ENCODE measurements around the gene PLIN1. TPM values are rescaled to one million over a fixed set of nuclear protein-coding genes. Genes with fewer than 3 reads are reported as not detected.

The PLIN1 gene
- total and polyA plus RNA-seq, 2 experiments from 2014 or later = 0.21 to 0.90 TPM

DNA sequence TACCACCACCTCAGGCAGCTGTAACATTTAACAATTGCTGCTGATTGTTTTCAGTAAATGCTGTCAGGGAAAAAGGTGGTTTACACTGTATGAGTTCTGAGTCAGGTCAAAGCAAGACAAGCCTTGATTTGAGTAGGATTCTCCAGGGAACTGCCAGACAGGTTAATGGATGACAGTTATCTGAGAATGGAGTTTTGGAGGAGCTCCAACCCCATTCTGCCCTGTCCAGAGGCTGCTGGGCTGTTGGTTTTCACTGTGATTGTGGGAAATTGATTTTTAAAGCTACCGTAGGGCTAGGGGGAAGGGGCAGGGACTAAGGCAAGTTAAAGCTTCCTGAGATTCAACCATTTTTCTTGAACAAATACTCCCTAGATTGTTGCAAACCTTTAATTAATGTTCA, 64.0 kb downstream of the PLIN1 start:
- no peak overlapping the region for H3K4me2 ChIP-seq
- Mint-ChIP-seq H3K4me1 (no peaks in the 10 kb centered on the region), H3K36me3 (ENCODE audit: low read depth) (peaks cover 90% of the 10 kb centered on the region), H3K27me3 (ENCODE audit: insufficient read depth, low read depth, poor library complexity) (no peaks in the 10 kb centered on the region), H3K4me3 (no peak overlapping the region), H3K9me3 (no peaks in the 10 kb centered on the region), H3K27ac (no peak overlapping the region)
- no peaks in the 10 kb centered on the region for H3K4me1 ChIP-seq (ENCODE audit: insufficient read depth)
- ATAC-seq = no peak
- H3K4me3 ChIP-seq = no peak overlapping the region
- no peak overlapping the region for H2AFZ ChIP-seq
- DNase-seq (ENCODE audit: low spot score) = no peak
- peaks cover 90% of the 10 kb centered on the region for H3K36me3 ChIP-seq (ENCODE audit: insufficient read depth)
- no peaks in the 10 kb centered on the region for H3K27me3 ChIP-seq (ENCODE audit: insufficient read depth)
- TF ChIP-seq, protein P1, sequence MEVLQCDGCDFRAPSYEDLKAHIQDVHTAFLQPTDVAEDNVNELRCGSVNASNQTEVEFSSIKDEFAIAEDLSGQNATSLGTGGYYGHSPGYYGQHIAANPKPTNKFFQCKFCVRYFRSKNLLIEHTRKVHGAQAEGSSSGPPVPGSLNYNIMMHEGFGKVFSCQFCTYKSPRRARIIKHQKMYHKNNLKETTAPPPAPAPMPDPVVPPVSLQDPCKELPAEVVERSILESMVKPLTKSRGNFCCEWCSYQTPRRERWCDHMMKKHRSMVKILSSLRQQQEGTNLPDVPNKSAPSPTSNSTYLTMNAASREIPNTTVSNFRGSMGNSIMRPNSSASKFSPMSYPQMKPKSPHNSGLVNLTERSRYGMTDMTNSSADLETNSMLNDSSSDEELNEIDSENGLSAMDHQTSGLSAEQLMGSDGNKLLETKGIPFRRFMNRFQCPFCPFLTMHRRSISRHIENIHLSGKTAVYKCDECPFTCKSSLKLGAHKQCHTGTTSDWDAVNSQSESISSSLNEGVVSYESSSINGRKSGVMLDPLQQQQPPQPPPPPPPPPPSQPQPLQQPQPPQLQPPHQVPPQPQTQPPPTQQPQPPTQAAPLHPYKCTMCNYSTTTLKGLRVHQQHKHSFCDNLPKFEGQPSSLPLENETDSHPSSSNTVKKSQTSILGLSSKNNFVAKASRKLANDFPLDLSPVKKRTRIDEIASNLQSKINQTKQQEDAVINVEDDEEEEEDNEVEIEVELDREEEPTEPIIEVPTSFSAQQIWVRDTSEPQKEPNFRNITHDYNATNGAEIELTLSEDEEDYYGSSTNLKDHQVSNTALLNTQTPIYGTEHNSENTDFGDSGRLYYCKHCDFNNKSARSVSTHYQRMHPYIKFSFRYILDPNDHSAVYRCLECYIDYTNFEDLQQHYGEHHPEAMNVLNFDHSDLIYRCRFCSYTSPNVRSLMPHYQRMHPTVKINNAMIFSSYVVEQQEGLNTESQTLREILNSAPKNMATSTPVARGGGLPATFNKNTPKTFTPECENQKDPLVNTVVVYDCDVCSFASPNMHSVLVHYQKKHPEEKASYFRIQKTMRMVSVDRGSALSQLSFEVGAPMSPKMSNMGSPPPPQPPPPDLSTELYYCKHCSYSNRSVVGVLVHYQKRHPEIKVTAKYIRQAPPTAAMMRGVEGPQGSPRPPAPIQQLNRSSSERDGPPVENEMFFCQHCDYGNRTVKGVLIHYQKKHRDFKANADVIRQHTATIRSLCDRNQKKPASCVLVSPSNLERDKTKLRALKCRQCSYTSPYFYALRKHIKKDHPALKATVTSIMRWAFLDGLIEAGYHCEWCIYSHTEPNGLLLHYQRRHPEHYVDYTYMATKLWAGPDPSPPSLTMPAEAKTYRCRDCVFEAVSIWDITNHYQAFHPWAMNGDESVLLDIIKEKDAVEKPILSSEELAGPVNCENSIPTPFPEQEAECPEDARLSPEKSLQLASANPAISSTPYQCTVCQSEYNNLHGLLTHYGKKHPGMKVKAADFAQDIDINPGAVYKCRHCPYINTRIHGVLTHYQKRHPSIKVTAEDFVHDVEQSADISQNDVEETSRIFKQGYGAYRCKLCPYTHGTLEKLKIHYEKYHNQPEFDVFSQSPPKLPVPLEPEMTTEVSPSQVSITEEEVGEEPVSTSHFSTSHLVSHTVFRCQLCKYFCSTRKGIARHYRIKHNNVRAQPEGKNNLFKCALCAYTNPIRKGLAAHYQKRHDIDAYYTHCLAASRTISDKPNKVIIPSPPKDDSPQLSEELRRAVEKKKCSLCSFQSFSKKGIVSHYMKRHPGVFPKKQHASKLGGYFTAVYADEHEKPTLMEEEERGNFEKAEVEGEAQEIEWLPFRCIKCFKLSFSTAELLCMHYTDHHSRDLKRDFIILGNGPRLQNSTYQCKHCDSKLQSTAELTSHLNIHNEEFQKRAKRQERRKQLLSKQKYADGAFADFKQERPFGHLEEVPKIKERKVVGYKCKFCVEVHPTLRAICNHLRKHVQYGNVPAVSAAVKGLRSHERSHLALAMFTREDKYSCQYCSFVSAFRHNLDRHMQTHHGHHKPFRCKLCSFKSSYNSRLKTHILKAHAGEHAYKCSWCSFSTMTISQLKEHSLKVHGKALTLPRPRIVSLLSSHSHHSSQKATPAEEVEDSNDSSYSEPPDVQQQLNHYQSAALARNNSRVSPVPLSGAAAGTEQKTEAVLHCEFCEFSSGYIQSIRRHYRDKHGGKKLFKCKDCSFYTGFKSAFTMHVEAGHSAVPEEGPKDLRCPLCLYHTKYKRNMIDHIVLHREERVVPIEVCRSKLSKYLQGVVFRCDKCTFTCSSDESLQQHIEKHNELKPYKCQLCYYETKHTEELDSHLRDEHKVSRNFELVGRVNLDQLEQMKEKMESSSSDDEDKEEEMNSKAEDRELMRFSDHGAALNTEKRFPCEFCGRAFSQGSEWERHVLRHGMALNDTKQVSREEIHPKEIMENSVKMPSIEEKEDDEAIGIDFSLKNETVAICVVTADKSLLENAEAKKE (CRISPR knock-in tag; IDR thresholded peaks at IDR 0.05) = no peak
- TF ChIP-seq, protein P2, sequence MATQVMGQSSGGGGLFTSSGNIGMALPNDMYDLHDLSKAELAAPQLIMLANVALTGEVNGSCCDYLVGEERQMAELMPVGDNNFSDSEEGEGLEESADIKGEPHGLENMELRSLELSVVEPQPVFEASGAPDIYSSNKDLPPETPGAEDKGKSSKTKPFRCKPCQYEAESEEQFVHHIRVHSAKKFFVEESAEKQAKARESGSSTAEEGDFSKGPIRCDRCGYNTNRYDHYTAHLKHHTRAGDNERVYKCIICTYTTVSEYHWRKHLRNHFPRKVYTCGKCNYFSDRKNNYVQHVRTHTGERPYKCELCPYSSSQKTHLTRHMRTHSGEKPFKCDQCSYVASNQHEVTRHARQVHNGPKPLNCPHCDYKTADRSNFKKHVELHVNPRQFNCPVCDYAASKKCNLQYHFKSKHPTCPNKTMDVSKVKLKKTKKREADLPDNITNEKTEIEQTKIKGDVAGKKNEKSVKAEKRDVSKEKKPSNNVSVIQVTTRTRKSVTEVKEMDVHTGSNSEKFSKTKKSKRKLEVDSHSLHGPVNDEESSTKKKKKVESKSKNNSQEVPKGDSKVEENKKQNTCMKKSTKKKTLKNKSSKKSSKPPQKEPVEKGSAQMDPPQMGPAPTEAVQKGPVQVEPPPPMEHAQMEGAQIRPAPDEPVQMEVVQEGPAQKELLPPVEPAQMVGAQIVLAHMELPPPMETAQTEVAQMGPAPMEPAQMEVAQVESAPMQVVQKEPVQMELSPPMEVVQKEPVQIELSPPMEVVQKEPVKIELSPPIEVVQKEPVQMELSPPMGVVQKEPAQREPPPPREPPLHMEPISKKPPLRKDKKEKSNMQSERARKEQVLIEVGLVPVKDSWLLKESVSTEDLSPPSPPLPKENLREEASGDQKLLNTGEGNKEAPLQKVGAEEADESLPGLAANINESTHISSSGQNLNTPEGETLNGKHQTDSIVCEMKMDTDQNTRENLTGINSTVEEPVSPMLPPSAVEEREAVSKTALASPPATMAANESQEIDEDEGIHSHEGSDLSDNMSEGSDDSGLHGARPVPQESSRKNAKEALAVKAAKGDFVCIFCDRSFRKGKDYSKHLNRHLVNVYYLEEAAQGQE (IDR thresholded peaks at IDR 0.05; ENCODE audit: unreplicated experiment) = no peak
- TF ChIP-seq CREB1 (CRISPR knock-in tag; IDR thresholded peaks at IDR 0.05; ENCODE audit: low read depth) (no peak), ZNF114 (CRISPR knock-in tag; IDR thresholded peaks at IDR 0.05) (no peak), ZNF331 (CRISPR knock-in tag; IDR thresholded peaks at IDR 0.05; ENCODE audit: low read depth) (no peak), NANOG (IDR thresholded peaks at IDR 0.05; ENCODE audit: borderline replicate concordance) (no peak), STAT1 (IDR thresholded peaks at IDR 0.05; ENCODE audit: unreplicated experiment) (no peak), POLR2AphosphoS5 (IDR thresholded peaks at IDR 0.05; ENCODE audit: low read depth) (no peak), EZH2 (IDR thresholded peaks at IDR 0.05; ENCODE audit: low read depth, unreplicated experiment) (no peak), EZH2phosphoT487 (IDR thresholded peaks at IDR 0.05; ENCODE audit: unreplicated experiment) (no peak), JUNB (IDR thresholded peaks at IDR 0.05; ENCODE audit: unreplicated experiment) (no peak)
- TF ChIP-seq, protein P3, sequence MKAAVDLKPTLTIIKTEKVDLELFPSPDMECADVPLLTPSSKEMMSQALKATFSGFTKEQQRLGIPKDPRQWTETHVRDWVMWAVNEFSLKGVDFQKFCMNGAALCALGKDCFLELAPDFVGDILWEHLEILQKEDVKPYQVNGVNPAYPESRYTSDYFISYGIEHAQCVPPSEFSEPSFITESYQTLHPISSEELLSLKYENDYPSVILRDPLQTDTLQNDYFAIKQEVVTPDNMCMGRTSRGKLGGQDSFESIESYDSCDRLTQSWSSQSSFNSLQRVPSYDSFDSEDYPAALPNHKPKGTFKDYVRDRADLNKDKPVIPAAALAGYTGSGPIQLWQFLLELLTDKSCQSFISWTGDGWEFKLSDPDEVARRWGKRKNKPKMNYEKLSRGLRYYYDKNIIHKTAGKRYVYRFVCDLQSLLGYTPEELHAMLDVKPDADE (IDR thresholded peaks at IDR 0.05) = no peak
- TF ChIP-seq, protein P4, sequence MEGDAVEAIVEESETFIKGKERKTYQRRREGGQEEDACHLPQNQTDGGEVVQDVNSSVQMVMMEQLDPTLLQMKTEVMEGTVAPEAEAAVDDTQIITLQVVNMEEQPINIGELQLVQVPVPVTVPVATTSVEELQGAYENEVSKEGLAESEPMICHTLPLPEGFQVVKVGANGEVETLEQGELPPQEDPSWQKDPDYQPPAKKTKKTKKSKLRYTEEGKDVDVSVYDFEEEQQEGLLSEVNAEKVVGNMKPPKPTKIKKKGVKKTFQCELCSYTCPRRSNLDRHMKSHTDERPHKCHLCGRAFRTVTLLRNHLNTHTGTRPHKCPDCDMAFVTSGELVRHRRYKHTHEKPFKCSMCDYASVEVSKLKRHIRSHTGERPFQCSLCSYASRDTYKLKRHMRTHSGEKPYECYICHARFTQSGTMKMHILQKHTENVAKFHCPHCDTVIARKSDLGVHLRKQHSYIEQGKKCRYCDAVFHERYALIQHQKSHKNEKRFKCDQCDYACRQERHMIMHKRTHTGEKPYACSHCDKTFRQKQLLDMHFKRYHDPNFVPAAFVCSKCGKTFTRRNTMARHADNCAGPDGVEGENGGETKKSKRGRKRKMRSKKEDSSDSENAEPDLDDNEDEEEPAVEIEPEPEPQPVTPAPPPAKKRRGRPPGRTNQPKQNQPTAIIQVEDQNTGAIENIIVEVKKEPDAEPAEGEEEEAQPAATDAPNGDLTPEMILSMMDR (conservative IDR thresholded peaks at IDR 0.05; ENCODE audit: low read depth in 2 of 2) = no peak
- H3K79me2 ChIP-seq (replicated peaks; ENCODE audit: insufficient read depth) = peaks cover 16% of the 10 kb centered on the region
- H3F3A ChIP-seq (replicated peaks; ENCODE audit: low read depth) = no peaks in the 10 kb centered on the region
- no peak overlapping the region for H3K27ac ChIP-seq (ENCODE audit: low read depth)
- H4K20me1 ChIP-seq (replicated peaks; ENCODE audit: insufficient read depth) = peaks cover 22% of the 10 kb centered on the region
- H3K9me2 ChIP-seq (ENCODE audit: insufficient read depth) = no peaks in the 10 kb centered on the region

All from GM23338 (cell line).